ENCODE measurements around the gene EIF4A3. TPM values are rescaled to one million over a fixed set of nuclear protein-coding genes. Genes with fewer than 3 reads are reported as not detected.

The EIF4A3 gene
- total and polyA plus RNA-seq, 9 of the 15 experiments (the other 6 are each of a cell fraction or from before 2014, with no cell fraction given) = 62.7 to 171 (median 127) TPM

DNA sequence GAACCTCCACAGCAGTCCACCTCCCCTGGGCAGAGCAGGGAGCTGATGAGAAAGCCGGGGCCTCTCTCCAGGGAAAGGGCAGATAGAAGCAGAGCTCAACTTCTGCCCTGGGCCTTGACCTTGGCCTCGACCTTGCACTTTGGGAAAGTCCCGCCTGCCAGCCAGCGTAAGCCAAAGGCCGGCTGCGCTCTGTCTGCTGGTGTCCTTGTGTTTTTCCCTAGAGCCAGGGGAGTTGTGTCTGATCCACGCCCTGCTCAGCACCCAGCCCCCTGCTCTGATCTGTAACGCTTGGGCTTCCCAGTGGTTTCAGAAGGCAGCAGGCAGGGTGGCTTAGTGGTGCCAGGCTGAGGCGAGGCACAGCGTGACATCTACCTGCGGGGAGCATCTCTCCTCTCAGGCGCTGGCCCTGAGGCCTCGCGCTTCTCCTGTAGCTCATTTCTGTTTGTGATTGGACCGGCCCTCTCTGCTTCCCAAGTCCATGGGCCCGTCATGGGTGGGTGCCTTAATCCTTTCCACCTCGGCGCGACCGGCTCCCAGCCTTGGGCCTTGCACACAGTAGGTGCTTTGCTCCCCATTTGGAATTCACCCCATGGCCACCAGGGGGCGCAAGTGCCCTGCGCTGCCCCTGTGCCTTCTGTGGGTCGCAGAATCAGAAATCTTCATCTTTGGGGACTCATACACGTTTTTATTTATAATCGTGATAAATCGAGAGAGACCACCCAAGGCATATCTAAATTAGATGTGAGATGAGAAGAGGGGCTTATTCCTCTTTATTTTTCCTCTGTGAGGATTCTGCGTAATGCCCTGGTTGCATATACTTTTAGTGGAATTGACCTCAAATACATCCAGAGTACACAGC is 49.0 kb upstream of the EIF4A3 start (continued):
- TF ChIP-seq KDM5B (IDR thresholded peaks at IDR 0.05; ENCODE audit: insufficient replicate concordance, low read depth, low read length) (no peak), MXI1 (IDR thresholded peaks at IDR 0.05; ENCODE audit: low read depth, low read length) (no peak), MYC (IDR thresholded peaks at IDR 0.05; ENCODE audit: low read depth, low read length) (no peak), MYC (CRISPR knock-in tag; IDR thresholded peaks at IDR 0.05; ENCODE audit: borderline replicate concordance, low read depth) (no peak), SREBF2 (CRISPR knock-in tag; IDR thresholded peaks at IDR 0.05) (no peak), SMARCA4 (IDR thresholded peaks at IDR 0.05) (no peak), FOS (IDR thresholded peaks at IDR 0.05; ENCODE audit: extremely low read depth, insufficient read length) (no peak), MTA1 (IDR thresholded peaks at IDR 0.05; ENCODE audit: borderline replicate concordance) (no peak), MYNN (IDR thresholded peaks at IDR 0.05) (no peak), MYNN (CRISPR knock-in tag; IDR thresholded peaks at IDR 0.05) (no peak), HCFC1 (IDR thresholded peaks at IDR 0.05; ENCODE audit: low read depth, low read length) (no peak), ZKSCAN8 (CRISPR knock-in tag; IDR thresholded peaks at IDR 0.05) (no peak), PHTF2 (CRISPR knock-in tag; IDR thresholded peaks at IDR 0.05) (no peak), STAT5B (CRISPR knock-in tag; IDR thresholded peaks at IDR 0.05) (no peak)
- TF ChIP-seq, protein P1, sequence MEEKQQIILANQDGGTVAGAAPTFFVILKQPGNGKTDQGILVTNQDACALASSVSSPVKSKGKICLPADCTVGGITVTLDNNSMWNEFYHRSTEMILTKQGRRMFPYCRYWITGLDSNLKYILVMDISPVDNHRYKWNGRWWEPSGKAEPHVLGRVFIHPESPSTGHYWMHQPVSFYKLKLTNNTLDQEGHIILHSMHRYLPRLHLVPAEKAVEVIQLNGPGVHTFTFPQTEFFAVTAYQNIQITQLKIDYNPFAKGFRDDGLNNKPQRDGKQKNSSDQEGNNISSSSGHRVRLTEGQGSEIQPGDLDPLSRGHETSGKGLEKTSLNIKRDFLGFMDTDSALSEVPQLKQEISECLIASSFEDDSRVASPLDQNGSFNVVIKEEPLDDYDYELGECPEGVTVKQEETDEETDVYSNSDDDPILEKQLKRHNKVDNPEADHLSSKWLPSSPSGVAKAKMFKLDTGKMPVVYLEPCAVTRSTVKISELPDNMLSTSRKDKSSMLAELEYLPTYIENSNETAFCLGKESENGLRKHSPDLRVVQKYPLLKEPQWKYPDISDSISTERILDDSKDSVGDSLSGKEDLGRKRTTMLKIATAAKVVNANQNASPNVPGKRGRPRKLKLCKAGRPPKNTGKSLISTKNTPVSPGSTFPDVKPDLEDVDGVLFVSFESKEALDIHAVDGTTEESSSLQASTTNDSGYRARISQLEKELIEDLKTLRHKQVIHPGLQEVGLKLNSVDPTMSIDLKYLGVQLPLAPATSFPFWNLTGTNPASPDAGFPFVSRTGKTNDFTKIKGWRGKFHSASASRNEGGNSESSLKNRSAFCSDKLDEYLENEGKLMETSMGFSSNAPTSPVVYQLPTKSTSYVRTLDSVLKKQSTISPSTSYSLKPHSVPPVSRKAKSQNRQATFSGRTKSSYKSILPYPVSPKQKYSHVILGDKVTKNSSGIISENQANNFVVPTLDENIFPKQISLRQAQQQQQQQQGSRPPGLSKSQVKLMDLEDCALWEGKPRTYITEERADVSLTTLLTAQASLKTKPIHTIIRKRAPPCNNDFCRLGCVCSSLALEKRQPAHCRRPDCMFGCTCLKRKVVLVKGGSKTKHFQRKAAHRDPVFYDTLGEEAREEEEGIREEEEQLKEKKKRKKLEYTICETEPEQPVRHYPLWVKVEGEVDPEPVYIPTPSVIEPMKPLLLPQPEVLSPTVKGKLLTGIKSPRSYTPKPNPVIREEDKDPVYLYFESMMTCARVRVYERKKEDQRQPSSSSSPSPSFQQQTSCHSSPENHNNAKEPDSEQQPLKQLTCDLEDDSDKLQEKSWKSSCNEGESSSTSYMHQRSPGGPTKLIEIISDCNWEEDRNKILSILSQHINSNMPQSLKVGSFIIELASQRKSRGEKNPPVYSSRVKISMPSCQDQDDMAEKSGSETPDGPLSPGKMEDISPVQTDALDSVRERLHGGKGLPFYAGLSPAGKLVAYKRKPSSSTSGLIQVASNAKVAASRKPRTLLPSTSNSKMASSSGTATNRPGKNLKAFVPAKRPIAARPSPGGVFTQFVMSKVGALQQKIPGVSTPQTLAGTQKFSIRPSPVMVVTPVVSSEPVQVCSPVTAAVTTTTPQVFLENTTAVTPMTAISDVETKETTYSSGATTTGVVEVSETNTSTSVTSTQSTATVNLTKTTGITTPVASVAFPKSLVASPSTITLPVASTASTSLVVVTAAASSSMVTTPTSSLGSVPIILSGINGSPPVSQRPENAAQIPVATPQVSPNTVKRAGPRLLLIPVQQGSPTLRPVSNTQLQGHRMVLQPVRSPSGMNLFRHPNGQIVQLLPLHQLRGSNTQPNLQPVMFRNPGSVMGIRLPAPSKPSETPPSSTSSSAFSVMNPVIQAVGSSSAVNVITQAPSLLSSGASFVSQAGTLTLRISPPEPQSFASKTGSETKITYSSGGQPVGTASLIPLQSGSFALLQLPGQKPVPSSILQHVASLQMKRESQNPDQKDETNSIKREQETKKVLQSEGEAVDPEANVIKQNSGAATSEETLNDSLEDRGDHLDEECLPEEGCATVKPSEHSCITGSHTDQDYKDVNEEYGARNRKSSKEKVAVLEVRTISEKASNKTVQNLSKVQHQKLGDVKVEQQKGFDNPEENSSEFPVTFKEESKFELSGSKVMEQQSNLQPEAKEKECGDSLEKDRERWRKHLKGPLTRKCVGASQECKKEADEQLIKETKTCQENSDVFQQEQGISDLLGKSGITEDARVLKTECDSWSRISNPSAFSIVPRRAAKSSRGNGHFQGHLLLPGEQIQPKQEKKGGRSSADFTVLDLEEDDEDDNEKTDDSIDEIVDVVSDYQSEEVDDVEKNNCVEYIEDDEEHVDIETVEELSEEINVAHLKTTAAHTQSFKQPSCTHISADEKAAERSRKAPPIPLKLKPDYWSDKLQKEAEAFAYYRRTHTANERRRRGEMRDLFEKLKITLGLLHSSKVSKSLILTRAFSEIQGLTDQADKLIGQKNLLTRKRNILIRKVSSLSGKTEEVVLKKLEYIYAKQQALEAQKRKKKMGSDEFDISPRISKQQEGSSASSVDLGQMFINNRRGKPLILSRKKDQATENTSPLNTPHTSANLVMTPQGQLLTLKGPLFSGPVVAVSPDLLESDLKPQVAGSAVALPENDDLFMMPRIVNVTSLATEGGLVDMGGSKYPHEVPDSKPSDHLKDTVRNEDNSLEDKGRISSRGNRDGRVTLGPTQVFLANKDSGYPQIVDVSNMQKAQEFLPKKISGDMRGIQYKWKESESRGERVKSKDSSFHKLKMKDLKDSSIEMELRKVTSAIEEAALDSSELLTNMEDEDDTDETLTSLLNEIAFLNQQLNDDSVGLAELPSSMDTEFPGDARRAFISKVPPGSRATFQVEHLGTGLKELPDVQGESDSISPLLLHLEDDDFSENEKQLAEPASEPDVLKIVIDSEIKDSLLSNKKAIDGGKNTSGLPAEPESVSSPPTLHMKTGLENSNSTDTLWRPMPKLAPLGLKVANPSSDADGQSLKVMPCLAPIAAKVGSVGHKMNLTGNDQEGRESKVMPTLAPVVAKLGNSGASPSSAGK (IDR thresholded peaks at IDR 0.05) = no peak
- TF ChIP-seq, protein P2, sequence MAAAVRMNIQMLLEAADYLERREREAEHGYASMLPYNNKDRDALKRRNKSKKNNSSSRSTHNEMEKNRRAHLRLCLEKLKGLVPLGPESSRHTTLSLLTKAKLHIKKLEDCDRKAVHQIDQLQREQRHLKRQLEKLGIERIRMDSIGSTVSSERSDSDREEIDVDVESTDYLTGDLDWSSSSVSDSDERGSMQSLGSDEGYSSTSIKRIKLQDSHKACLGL (CRISPR knock-in tag; IDR thresholded peaks at IDR 0.05; ENCODE audit: borderline replicate concordance, poor library complexity, severe bottlenecking) = no peak
